Gastroesophageal sphincter (tissue), 3 donors: ENCODE data around the gene EGFR.

Experiments used
- CTCF ChIP-seq, 4 experiments: fragments of 200-600 bp in 2 of 4; fragments of 450-650 bp in 2 of 4; sonication (generic) in 1 of 4; IDR thresholded peaks; one replicate each; pipeline ENCODE4 v1.5.1; 2017 to 2019; ENCODE audit warnings: antibody characterized with exemption in 4 of 4, mild to moderate bottlenecking in 2 of 4, moderate library complexity in 2 of 4
- POLR2A ChIP-seq, 2 donors: fragments of 450-650 bp; IDR thresholded peaks; one replicate each; pipeline ENCODE4 v1.6.1; 2017; ENCODE audit warnings: antibody characterized with exemption in 2 of 2, mild to moderate bottlenecking in 2 of 2, moderate library complexity in 1 of 2

GRCh38 chr7:55172881-55173609, 154.2 kb downstream of the EGFR start:
- TF ChIP-seq POLR2A (IDR thresholded peaks at IDR 0.05) = no peak
- TF ChIP-seq CTCF (IDR thresholded peaks at IDR 0.05) = no peak
